MM.1S (cell line): ENCODE data around the gene DAB1.

Experiments
- DNase-seq: peaks from one replicate; pipeline ENCODE4 v3.0.0-alpha.2; 2015
- H2AFZ ChIP-seq: fragments of 300-600 bp; sonication (generic); 2 replicates; pipeline ENCODE4 v1.6.0; 2016; ENCODE audit warnings: antibody characterized with exemption, low read length
- H3F3A ChIP-seq: fragments of 300-600 bp; sonication (generic); 2 replicates; pipeline ENCODE4 v1.6.1; 2016; ENCODE audit warnings: mild to moderate bottlenecking, antibody characterized with exemption, low read length, moderate library complexity, mixed read lengths; ENCODE audit not compliant: insufficient read depth
- H3K27ac ChIP-seq: fragments of 300-600 bp; sonication (generic); 2 replicates; pipeline ENCODE4 v1.5.1; 2016; ENCODE audit warnings: mild to moderate bottlenecking, low read length
- H3K27me3 ChIP-seq: fragments of 300-600 bp; sonication (generic); replicated peaks from 2 replicates; pipeline ENCODE4 v1.6.0; 2016; ENCODE audit warnings: low read length; ENCODE audit not compliant: insufficient read depth
- H3K36me3 ChIP-seq: fragments of 300-600 bp; sonication (generic); replicated peaks from 2 replicates; pipeline ENCODE4 v1.6.1; 2016; ENCODE audit warnings: mild to moderate bottlenecking, low read length, mixed read lengths; ENCODE audit not compliant: insufficient read depth
- H3K4me1 ChIP-seq: fragments of 300-600 bp; sonication (generic); 2 replicates; pipeline ENCODE4 v1.6.1; 2016; ENCODE audit warnings: low read length, mixed read lengths
- H3K4me2 ChIP-seq: fragments of 300-600 bp; sonication (generic); 2 replicates; pipeline ENCODE4 v1.6.0; 2016; ENCODE audit warnings: low read depth, low read length
- H3K4me3 ChIP-seq: fragments of 300-600 bp; sonication (generic); 2 replicates; pipeline ENCODE4 v1.5.1; 2016; ENCODE audit warnings: low read length, mixed read lengths
- H3K79me2 ChIP-seq: fragments of 300-600 bp; sonication (generic); 2 replicates; pipeline ENCODE4 v1.6.1; 2016; ENCODE audit warnings: mixed run types, low read length, mixed read lengths
- H3K9ac ChIP-seq: fragments of 300-600 bp; sonication (generic); 2 replicates; pipeline ENCODE4 v1.6.1; 2016; ENCODE audit warnings: low read length, mixed read lengths
- H3K9me2 ChIP-seq: fragments of 300-600 bp; sonication (generic); replicated peaks from 2 replicates; pipeline ENCODE4 v1.6.1; 2016; ENCODE audit warnings: mild to moderate bottlenecking, low read length, mixed read lengths; ENCODE audit not compliant: insufficient read depth
- H3K9me3 ChIP-seq: fragments of 300-600 bp; sonication (generic); replicated peaks from 2 replicates; pipeline ENCODE4 v1.6.1; 2016; ENCODE audit warnings: mild to moderate bottlenecking, low read length, mixed read lengths; ENCODE audit not compliant: insufficient read depth
- H4K20me1 ChIP-seq: fragments of 300-600 bp; sonication (generic); 2 replicates; pipeline ENCODE4 v1.6.1; 2016; ENCODE audit warnings: mild to moderate bottlenecking, low read length, moderate library complexity, mixed read lengths; ENCODE audit not compliant: insufficient read depth
- EZH2 ChIP-seq: fragments of 300-600 bp; sonication (generic); optimal IDR thresholded peaks from 2 replicates; pipeline ENCODE3; 2017; ENCODE audit warnings: low read depth, mild to moderate bottlenecking, antibody characterized with exemption, low read length, mixed read lengths
- EZH2phosphoT487 ChIP-seq: fragments of 300-600 bp; sonication (generic); IDR thresholded peaks from 2 replicates; pipeline ENCODE4 v1.6.1; 2018; ENCODE audit warnings: antibody characterized with exemption, low read length
- TF ChIP-seq, protein P1 (sequence below): fragments of 300-600 bp; sonication (generic); IDR thresholded peaks from 2 replicates; pipeline ENCODE4 v1.5.1; 2016; ENCODE audit warnings: antibody characterized with exemption, low read length, mixed read lengths

The DAB1 gene

GRCh38 chr1:57084701-57085100, 339.2 kb downstream of the DAB1 start:
- H3K4me3 ChIP-seq = no peak overlapping the region
- TF ChIP-seq EZH2phosphoT487 (no peak), EZH2 (no peak)
- TF ChIP-seq, protein P1, sequence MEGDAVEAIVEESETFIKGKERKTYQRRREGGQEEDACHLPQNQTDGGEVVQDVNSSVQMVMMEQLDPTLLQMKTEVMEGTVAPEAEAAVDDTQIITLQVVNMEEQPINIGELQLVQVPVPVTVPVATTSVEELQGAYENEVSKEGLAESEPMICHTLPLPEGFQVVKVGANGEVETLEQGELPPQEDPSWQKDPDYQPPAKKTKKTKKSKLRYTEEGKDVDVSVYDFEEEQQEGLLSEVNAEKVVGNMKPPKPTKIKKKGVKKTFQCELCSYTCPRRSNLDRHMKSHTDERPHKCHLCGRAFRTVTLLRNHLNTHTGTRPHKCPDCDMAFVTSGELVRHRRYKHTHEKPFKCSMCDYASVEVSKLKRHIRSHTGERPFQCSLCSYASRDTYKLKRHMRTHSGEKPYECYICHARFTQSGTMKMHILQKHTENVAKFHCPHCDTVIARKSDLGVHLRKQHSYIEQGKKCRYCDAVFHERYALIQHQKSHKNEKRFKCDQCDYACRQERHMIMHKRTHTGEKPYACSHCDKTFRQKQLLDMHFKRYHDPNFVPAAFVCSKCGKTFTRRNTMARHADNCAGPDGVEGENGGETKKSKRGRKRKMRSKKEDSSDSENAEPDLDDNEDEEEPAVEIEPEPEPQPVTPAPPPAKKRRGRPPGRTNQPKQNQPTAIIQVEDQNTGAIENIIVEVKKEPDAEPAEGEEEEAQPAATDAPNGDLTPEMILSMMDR = no peak
- no peak overlapping the region for H3K9ac ChIP-seq
- H3K36me3 ChIP-seq = no peaks in the 10 kb centered on the region
- H3K9me3 ChIP-seq = no peaks in the 10 kb centered on the region
- no peak overlapping the region for H3K27ac ChIP-seq
- no peaks in the 10 kb centered on the region for H3F3A ChIP-seq
- no peak overlapping the region for H3K4me2 ChIP-seq
- H3K4me1 ChIP-seq = no peaks in the 10 kb centered on the region
- H2AFZ ChIP-seq = no peak overlapping the region
- no peaks in the 10 kb centered on the region for H3K27me3 ChIP-seq
- H3K9me2 ChIP-seq = no peaks in the 10 kb centered on the region
- H4K20me1 ChIP-seq = no peaks in the 10 kb centered on the region
- H3K79me2 ChIP-seq = no peaks in the 10 kb centered on the region
- DNase-seq = no peak

- Histone ChIP-seq H3K27me3 (no peaks in the 10 kb centered on the region), H2AFZ (no peak overlapping the region), H3K36me3 (no peaks in the 10 kb centered on the region), H3K9ac (no peak overlapping the region), H3K9me3 (no peaks in the 10 kb centered on the region), H3K4me1 (no peaks in the 10 kb centered on the region), H3K9me2 (no peaks in the 10 kb centered on the region), H3K4me3 (no peak overlapping the region), H3K79me2 (no peaks in the 10 kb centered on the region), H3K27ac (no peak overlapping the region), H4K20me1 (no peaks in the 10 kb centered on the region), H3K4me2 (no peak overlapping the region), H3F3A (no peaks in the 10 kb centered on the region)
- TF ChIP-seq, protein P1 = no peak
- TF ChIP-seq EZH2phosphoT487 (no peak), EZH2 (no peak)
- DNase-seq = no peak
These were observed 341.0 kb downstream of the DAB1 start for GRCh38 chr1:57082711-57083439.

GRCh38 chr1:57079454-57080157, 344.3 kb downstream of the DAB1 start:
- Histone ChIP-seq H3K36me3 (no peaks in the 10 kb centered on the region), H3K9me3 (no peaks in the 10 kb centered on the region), H2AFZ (no peak overlapping the region), H3K4me1 (no peaks in the 10 kb centered on the region), H3K27ac (no peak overlapping the region), H3K9me2 (no peaks in the 10 kb centered on the region), H4K20me1 (no peaks in the 10 kb centered on the region), H3K4me3 (no peak overlapping the region), H3K4me2 (no peak overlapping the region), H3K79me2 (no peaks in the 10 kb centered on the region), H3K27me3 (no peaks in the 10 kb centered on the region), H3F3A (no peaks in the 10 kb centered on the region), H3K9ac (no peak overlapping the region)
- no peak for DNase-seq
- TF ChIP-seq, protein P1 = peak; percentile 15
- TF ChIP-seq EZH2 (no peak), EZH2phosphoT487 (no peak)
